Measurements from ENCODE around the gene TNFSF9.

TNFSF9 gene

DNA sequence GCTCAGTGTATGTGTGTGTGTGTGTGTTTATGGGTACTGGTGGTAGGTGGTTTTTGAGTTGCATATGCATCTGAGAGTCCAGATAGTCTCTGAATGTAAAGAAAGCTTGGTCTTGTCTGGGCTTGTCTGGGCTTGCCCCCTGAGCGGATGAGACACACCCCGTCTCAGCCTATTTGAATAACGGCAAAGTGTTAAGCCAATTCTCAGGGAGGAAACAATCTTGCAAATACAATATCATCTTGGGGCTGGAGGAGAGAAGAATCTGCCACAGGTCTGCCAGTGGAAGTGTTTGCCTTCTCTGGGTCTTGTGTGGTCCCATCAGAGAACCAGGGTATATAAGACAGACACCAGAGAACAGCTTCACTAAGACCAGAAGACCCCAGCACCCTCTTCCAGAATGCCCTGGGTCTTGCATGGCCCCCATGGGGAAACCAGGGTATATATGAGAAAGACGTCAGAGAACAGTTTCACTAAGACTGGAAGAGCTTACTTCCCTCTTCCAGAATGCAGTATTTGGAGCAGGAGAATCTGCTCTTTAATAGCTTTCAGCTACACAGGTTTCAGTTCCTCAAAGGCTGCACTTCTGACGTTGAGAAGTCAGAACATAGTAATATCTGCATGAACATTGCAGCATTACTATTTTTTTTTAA lies 46.8 kb downstream of the TNFSF9 start:
- TF ChIP-seq FOXP2 (optimal IDR thresholded peaks at IDR 0.05; ENCODE audit: borderline replicate concordance, extremely low read depth, extremely low read length, insufficient read depth): no peak

DNA sequence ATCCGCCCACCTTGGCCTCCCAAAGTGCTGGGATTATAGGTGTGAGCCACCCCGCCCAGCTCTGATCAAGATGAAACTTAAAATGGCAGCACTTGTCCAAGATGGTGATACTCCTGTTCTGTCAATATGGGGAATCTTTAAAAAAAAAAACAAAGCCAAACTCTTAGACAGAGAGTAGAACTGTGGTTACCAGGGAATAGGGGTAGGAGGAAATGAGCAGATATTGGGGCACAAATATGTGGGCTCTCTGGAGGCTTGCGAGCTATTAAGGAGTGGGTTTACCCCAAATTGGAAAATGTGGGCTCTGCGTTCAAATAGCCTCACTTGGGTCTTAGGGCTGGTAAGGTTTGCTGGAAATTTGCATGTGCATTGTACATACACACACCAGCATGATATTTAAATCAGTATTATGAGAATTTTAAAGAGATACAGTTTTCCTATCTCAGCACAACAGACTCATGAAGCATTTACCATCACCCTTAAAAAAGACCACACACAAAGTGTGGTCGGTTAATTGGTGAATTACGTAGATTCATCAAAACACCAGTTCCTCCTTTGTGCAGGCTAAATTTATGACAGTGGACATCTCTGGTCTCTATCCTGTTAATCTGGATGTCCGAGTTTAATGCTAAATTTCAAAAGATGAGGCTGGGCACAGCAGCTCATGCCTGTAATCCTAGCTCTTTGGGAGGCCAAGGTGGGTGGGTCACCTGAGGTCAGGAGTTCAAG lies 48.8 kb downstream of the TNFSF9 start:
- TF ChIP-seq FOXP2 (optimal IDR thresholded peaks at IDR 0.05; ENCODE audit: borderline replicate concordance, extremely low read depth, extremely low read length, insufficient read depth): no peak
- no peak for TF ChIP-seq SIN3A (IDR thresholded peaks at IDR 0.05; ENCODE audit: borderline replicate concordance, insufficient read depth, low read length)
- no peak for TF ChIP-seq POLR2AphosphoS5 (IDR thresholded peaks at IDR 0.05; ENCODE audit: low read depth, low read length)
- no peak for TF ChIP-seq REST (IDR thresholded peaks at IDR 0.05; ENCODE audit: insufficient read depth in 1 of 2, low read depth in 2 of 2, low read length in 2 of 2)
- TF ChIP-seq TAF1 (IDR thresholded peaks at IDR 0.05; ENCODE audit: borderline replicate concordance, insufficient read depth, low read length): no peak

- TF ChIP-seq SIN3A (IDR thresholded peaks at IDR 0.05; ENCODE audit: borderline replicate concordance, insufficient read depth, low read length) (no peak), REST (IDR thresholded peaks at IDR 0.05; ENCODE audit: insufficient read depth in 1 of 2, low read depth in 2 of 2, low read length in 2 of 2) (no peak)
Observed at GRCh38 chr19:6580313-6580712, 49.5 kb downstream of the TNFSF9 start.
